HG02763 (cell line): ENCODE measurements around the gene GRK5.
A peak's percentile ranks its signal among the peaks of the same experiment; 100 is the strongest.

ENCODE experiments used
- ATAC-seq: cut with Tn5 transposase; IDR thresholded peaks from one replicate; pipeline ENCODE4 v1.9.1; 2021; ENCODE audit warnings: mild to moderate bottlenecking, moderate library complexity; ENCODE audit not compliant: unreplicated experiment

GRK5 gene

GRCh38 chr10:119469325-119469707, 261.9 kb downstream of the GRK5 start:
- no peak for ATAC-seq

GRCh38 chr10:119469846-119470245, 262.5 kb downstream of the GRK5 start:
- no peak for ATAC-seq

GRCh38 chr10:119470920-119471702, 263.7 kb downstream of the GRK5 start:
- ATAC-seq: no peak

GRCh38 chr10:119473771-119474170, 266.4 kb downstream of the GRK5 start:
- no peak for ATAC-seq

- ATAC-seq: no peak
These were observed 267.2 kb downstream of the GRK5 start for GRCh38 chr10:119474606-119475005.

GRCh38 chr10:119477444-119477843, 270.1 kb downstream of the GRK5 start:
- peak; percentile 44 for ATAC-seq

GRCh38 chr10:119478111-119478802, 270.9 kb downstream of the GRK5 start:
- ATAC-seq: peak; percentile 74

- no peak for ATAC-seq
These were observed 271.5 kb downstream of the GRK5 start for GRCh38 chr10:119478811-119479341.

- no peak for ATAC-seq
These were observed 272.2 kb downstream of the GRK5 start for GRCh38 chr10:119479532-119479931.

GRCh38 chr10:119480667-119481066, 273.3 kb downstream of the GRK5 start:
- no peak for ATAC-seq

GRCh38 chr10:119481781-119482426, 274.5 kb downstream of the GRK5 start:
- ATAC-seq: no peak

GRCh38 chr10:119483001-119483400, 275.6 kb downstream of the GRK5 start:
- no peak for ATAC-seq

- ATAC-seq: no peak
These were observed 276.5 kb downstream of the GRK5 start for GRCh38 chr10:119483839-119484238.

- ATAC-seq: no peak
These were observed 281.3 kb downstream of the GRK5 start for GRCh38 chr10:119488675-119489074.

- no peak for ATAC-seq
These were observed 282.6 kb downstream of the GRK5 start for GRCh38 chr10:119489991-119490326.

- ATAC-seq: no peak
These were observed 284.8 kb downstream of the GRK5 start for GRCh38 chr10:119491966-119492757.

GRCh38 chr10:119493155-119493554, 285.8 kb downstream of the GRK5 start:
- no peak for ATAC-seq

- no peak for ATAC-seq
These were observed 287.1 kb downstream of the GRK5 start for GRCh38 chr10:119494236-119495020.

- ATAC-seq: no peak
These were observed 287.7 kb downstream of the GRK5 start for GRCh38 chr10:119495021-119495505.

- ATAC-seq: no peak
These were observed 288.2 kb downstream of the GRK5 start for GRCh38 chr10:119495545-119495944.
